Liver (tissue), 9 donors: ENCODE data around the gene DNASE2B. TPM values are rescaled to one million over a fixed set of nuclear protein-coding genes. Genes with fewer than 3 reads are reported as not detected.

ENCODE experiments used
- DNase-seq: peaks from one replicate; pipeline ENCODE4 v3.0.0-alpha.2; 2017; ENCODE audit warnings: low spot score
- H3K27ac ChIP-seq, 2 donors: one replicate each; pipeline ENCODE4 v1.7.0; 2013; ENCODE audit warnings: inconsistent platforms in 2 of 2, low read length in 2 of 2, control low read depth in 1 of 2, low read depth in 1 of 2, mild to moderate bottlenecking in 1 of 2
- H3K27me3 ChIP-seq, 4 donors: one replicate each; pipeline versions ENCODE4 v1.6.1 to v1.7.0; 2013; ENCODE audit warnings: low read length in 3 of 4, inconsistent platforms in 1 of 4, mild to moderate bottlenecking in 1 of 4, moderate library complexity in 1 of 4; ENCODE audit not compliant: control insufficient read depth in 4 of 4, insufficient read depth in 4 of 4
- H3K36me3 ChIP-seq, 4 donors: one replicate each; pipeline versions ENCODE4 v1.6.1 to v1.7.0; 2013; ENCODE audit warnings: low read length in 3 of 4, mild to moderate bottlenecking in 3 of 4, low read depth in 1 of 4, moderate library complexity in 1 of 4; ENCODE audit not compliant: control insufficient read depth in 4 of 4, insufficient read depth in 3 of 4
- H3K4me1 ChIP-seq, 4 donors: one replicate each; pipeline versions ENCODE4 v1.6.1 to v1.7.0; 2013; ENCODE audit warnings: low read length in 3 of 4, mild to moderate bottlenecking in 3 of 4, moderate library complexity in 1 of 4; ENCODE audit not compliant: control insufficient read depth in 4 of 4, insufficient read depth in 4 of 4
- H3K4me3 ChIP-seq, 3 donors: one replicate each; pipeline versions ENCODE4 v1.6.1 to v1.7.0; 2013; ENCODE audit warnings: low read length in 3 of 3, control low read depth in 1 of 3, low read depth in 1 of 3, mild to moderate bottlenecking in 1 of 3
- H3K9ac ChIP-seq, 2 donors: one replicate each; pipeline ENCODE4 v1.7.0; 2013; ENCODE audit warnings: low read length in 2 of 2, mild to moderate bottlenecking in 2 of 2, moderate library complexity in 2 of 2, control low read depth in 1 of 2, low read depth in 1 of 2
- H3K9me3 ChIP-seq, 4 donors: one replicate each; pipeline versions ENCODE4 v1.6.1 to v1.7.0; 2013; ENCODE audit warnings: low read length in 3 of 4; ENCODE audit not compliant: control insufficient read depth in 4 of 4
- EGR1 ChIP-seq, 2 donors: IDR thresholded peaks; 2 replicates each; pipeline ENCODE4 v1.6.1; 2016 to 2018; ENCODE audit warnings: antibody characterized with exemption in 2 of 2, low read depth in 2 of 2
- FOXA1 ChIP-seq: IDR thresholded peaks from 2 replicates; pipeline ENCODE4 v1.6.1; 2016; ENCODE audit warnings: antibody characterized with exemption
- FOXA2 ChIP-seq: IDR thresholded peaks from 2 replicates; pipeline ENCODE4 v1.6.1; 2016; ENCODE audit warnings: antibody characterized with exemption
- GABPA ChIP-seq, 2 donors: IDR thresholded peaks in 1 of 2; conservative IDR thresholded peaks in 1 of 2; 2 replicates each; pipeline ENCODE4 v1.6.1; 2016; ENCODE audit warnings: antibody characterized with exemption in 2 of 2, mild to moderate bottlenecking in 1 of 2, moderate library complexity in 1 of 2
- HNF4A ChIP-seq, 2 donors: conservative IDR thresholded peaks; 2 replicates each; pipeline ENCODE4 v1.6.1; 2016; ENCODE audit warnings: antibody characterized with exemption in 2 of 2, mild to moderate bottlenecking in 2 of 2
- HNF4G ChIP-seq: IDR thresholded peaks from 2 replicates; pipeline ENCODE4 v1.6.1; 2016; ENCODE audit warnings: antibody characterized with exemption
- JUND ChIP-seq, 2 donors: IDR thresholded peaks; 2 replicates each; pipeline ENCODE4 v1.6.1; 2016; ENCODE audit warnings: antibody characterized with exemption in 2 of 2
- MAX ChIP-seq: IDR thresholded peaks from 2 replicates; pipeline ENCODE4 v1.6.1; 2016; ENCODE audit warnings: antibody characterized with exemption
- NR2F2 ChIP-seq: IDR thresholded peaks from 2 replicates; pipeline ENCODE4 v1.6.1; 2016; ENCODE audit warnings: antibody characterized with exemption
- RAD21 ChIP-seq, 2 donors: IDR thresholded peaks; 2 replicates each; pipeline ENCODE4 v1.6.1; 2016; ENCODE audit warnings: antibody characterized with exemption in 2 of 2, mild to moderate bottlenecking in 2 of 2
- REST ChIP-seq: IDR thresholded peaks from 2 replicates; pipeline ENCODE4 v1.6.1; 2016; ENCODE audit warnings: antibody characterized with exemption, mild to moderate bottlenecking
- RXRA ChIP-seq, 2 donors: IDR thresholded peaks; 2 replicates each; pipeline ENCODE4 v1.6.1; 2017 to 2018; ENCODE audit warnings: antibody characterized with exemption in 2 of 2, mild to moderate bottlenecking in 1 of 2
- SP1 ChIP-seq: IDR thresholded peaks from 2 replicates; pipeline ENCODE4 v1.6.1; 2018; ENCODE audit warnings: antibody characterized with exemption, mild to moderate bottlenecking
- TAF1 ChIP-seq: conservative IDR thresholded peaks from 2 replicates; pipeline ENCODE4 v1.6.1; 2016; ENCODE audit warnings: antibody characterized with exemption, mild to moderate bottlenecking
- WGBS: extraction: QIAGEN DNeasy Blood & Tissue Kit; methylation state at CpG from one replicate; pipeline ENCODE4 v1.1.7; 2013; 5-methylcytosine and 5-hydroxymethylcytosine counted together
- polyA plus RNA-seq, 2 donors: library from polyadenylated mRNA; stranded (reverse) in 1 of 2; unstranded in 1 of 2; fragments of 200-250 nt in 1 of 2; fragments of >200 nt in 1 of 2; fragmentation: Nextera tagmentation in 1 of 2; extraction: Ambion mirVana in 1 of 2; gene quantifications; one replicate each; pipeline versions ENCODE4 v1.2.1 to v1.2.3, GENCODE V29; 2013 to 2015
- total RNA-seq, 2 donors: library from RNA; depleted of rRNA; stranded (reverse); fragments of >200 nt; gene quantifications; one replicate each; pipeline ENCODE4 v1.2.3, GENCODE V29; 2014
- TF ChIP-seq, protein P1 (sequence below): fragments of 150-350 bp; IDR thresholded peaks from 2 replicates; pipeline ENCODE4 v1.5.1; 2017; ENCODE audit warnings: improper control_type of control experiment, low read depth, low read length; ENCODE audit not compliant: missing input control
- TF ChIP-seq, protein P2 (sequence below): IDR thresholded peaks from 2 replicates; pipeline ENCODE4 v1.6.1; 2016; ENCODE audit warnings: antibody characterized with exemption
- TF ChIP-seq, protein P3 (sequence below): IDR thresholded peaks from 2 replicates; pipeline ENCODE4 v1.6.1; 2016; ENCODE audit warnings: antibody characterized with exemption
- donor health status: healthy.
- donor health status: healthy.
- donor health status: healthy.
- donor health status: healthy.
- donor health status: healthy.

Gene DNASE2B
- total and polyA plus RNA-seq, 4 donors: not detected

GRCh38 chr1:84403347-84403746, 5.1 kb downstream of the DNASE2B start:
- WGBS: 88% methylated on average over 2 of the region's 2 CpGs
- no peaks in the 10 kb centered on the region for H3K27me3 ChIP-seq
- DNase-seq: no peak
- H3K9ac ChIP-seq: no peak overlapping the region
- TF ChIP-seq FOXA1 (no peak), HNF4G (no peak), SP1 (no peak), MAX (no peak), RAD21 (IDR thresholded peaks at IDR 0.05) (no peak), GABPA (IDR thresholded peaks at IDR 0.05 in 1 of 2, conservative IDR thresholded peaks at IDR 0.05 in 1 of 2) (no peak), TAF1 (no peak), REST (no peak), NR2F2 (no peak), JUND (IDR thresholded peaks at IDR 0.05) (no peak), FOXA2 (no peak), EGR1 (IDR thresholded peaks at IDR 0.05; ENCODE audit: low read depth in 2 of 2) (no peak), HNF4A (conservative IDR thresholded peaks at IDR 0.05) (no peak), RXRA (IDR thresholded peaks at IDR 0.05) (no peak)
- TF ChIP-seq, protein P1, sequence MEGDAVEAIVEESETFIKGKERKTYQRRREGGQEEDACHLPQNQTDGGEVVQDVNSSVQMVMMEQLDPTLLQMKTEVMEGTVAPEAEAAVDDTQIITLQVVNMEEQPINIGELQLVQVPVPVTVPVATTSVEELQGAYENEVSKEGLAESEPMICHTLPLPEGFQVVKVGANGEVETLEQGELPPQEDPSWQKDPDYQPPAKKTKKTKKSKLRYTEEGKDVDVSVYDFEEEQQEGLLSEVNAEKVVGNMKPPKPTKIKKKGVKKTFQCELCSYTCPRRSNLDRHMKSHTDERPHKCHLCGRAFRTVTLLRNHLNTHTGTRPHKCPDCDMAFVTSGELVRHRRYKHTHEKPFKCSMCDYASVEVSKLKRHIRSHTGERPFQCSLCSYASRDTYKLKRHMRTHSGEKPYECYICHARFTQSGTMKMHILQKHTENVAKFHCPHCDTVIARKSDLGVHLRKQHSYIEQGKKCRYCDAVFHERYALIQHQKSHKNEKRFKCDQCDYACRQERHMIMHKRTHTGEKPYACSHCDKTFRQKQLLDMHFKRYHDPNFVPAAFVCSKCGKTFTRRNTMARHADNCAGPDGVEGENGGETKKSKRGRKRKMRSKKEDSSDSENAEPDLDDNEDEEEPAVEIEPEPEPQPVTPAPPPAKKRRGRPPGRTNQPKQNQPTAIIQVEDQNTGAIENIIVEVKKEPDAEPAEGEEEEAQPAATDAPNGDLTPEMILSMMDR: no peak
- TF ChIP-seq, protein P2, sequence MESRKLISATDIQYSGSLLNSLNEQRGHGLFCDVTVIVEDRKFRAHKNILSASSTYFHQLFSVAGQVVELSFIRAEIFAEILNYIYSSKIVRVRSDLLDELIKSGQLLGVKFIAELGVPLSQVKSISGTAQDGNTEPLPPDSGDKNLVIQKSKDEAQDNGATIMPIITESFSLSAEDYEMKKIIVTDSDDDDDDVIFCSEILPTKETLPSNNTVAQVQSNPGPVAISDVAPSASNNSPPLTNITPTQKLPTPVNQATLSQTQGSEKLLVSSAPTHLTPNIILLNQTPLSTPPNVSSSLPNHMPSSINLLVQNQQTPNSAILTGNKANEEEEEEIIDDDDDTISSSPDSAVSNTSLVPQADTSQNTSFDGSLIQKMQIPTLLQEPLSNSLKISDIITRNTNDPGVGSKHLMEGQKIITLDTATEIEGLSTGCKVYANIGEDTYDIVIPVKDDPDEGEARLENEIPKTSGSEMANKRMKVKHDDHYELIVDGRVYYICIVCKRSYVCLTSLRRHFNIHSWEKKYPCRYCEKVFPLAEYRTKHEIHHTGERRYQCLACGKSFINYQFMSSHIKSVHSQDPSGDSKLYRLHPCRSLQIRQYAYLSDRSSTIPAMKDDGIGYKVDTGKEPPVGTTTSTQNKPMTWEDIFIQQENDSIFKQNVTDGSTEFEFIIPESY: no peak
- TF ChIP-seq, protein P3, sequence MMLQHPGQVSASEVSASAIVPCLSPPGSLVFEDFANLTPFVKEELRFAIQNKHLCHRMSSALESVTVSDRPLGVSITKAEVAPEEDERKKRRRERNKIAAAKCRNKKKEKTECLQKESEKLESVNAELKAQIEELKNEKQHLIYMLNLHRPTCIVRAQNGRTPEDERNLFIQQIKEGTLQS: no peak
- H3K9me3 ChIP-seq: no peaks in the 10 kb centered on the region
- no peak overlapping the region for H3K4me3 ChIP-seq
- H3K27ac ChIP-seq: no peak overlapping the region
- no peaks in the 10 kb centered on the region for H3K36me3 ChIP-seq
- peaks cover 3 to 12% (median 5%) of the 10 kb centered on the region in 4 donors for H3K4me1 ChIP-seq
